GM12878 (cell line): ENCODE results near the gene TOB1. TPM values are rescaled to one million over a fixed set of nuclear protein-coding genes. Genes with fewer than 3 reads are reported as not detected.

Experiments
- ATAC-seq: fragments of 200-7000 bp; cut with Tn5 transposase; 3 replicates; pipeline ENCODE4 v1.9.1; 2020; ENCODE audit warnings: mild to moderate bottlenecking, moderate library complexity
- BruUV-seq: library from RNA; stranded (reverse); fragments of 400-500 nt; replicated peaks from 2 replicates; lab custom pipeline; 2021; lab: Mats Ljungman, UMichigan
- CTCF ChIA-PET: fragments of 300-600 bp; sonication (Branson Sonifier 250); formaldehyde crosslinking; extraction: SDS; loops from one replicate; lab custom pipeline; 2021; ENCODE audit warnings: inconsistent platforms; lab: Yijun Ruan, JAX
- POLR2A ChIA-PET: fragments of 350-600 bp; formaldehyde crosslinking; extraction: SDS; loops from one replicate; lab custom pipeline; 2021; ENCODE audit warnings: inconsistent platforms; lab: Charles Lee
- RAD21 ChIA-PET: fragments of 300-600 bp; sonication (Branson Sonifier 250); formaldehyde crosslinking; loops from one replicate; lab custom pipeline; 2023; ENCODE audit warnings: antibody characterized with exemption; ENCODE audit not compliant: unreplicated experiment; lab: Charles Lee
- SMC1A ChIA-PET: fragments of 300-600 bp; sonication (Branson Sonifier 250); formaldehyde crosslinking; loops from one replicate; lab custom pipeline; 2023; ENCODE audit not compliant: unreplicated experiment, uncharacterized antibody; lab: Charles Lee
- DNase-seq: peaks from one replicate; pipeline ENCODE4 v3.0.0-alpha.2; 2011; ENCODE audit warnings: low read depth, low spot score
- FAIRE-seq: peaks from 3 replicates; lab custom pipeline; 2011; peaks lifted over from hg19 to GRCh38; lab: Jason Lieb, UNC
- H2AFZ ChIP-seq: 2 replicates; pipeline ENCODE4 v1.6.0; 2011; ENCODE audit warnings: low read depth, low read length, control low read depth; ENCODE audit not compliant: control insufficient read depth
- H3K27ac ChIP-seq: 2 replicates; pipeline ENCODE4 v1.5.1; 2011; ENCODE audit warnings: control low read depth; ENCODE audit not compliant: control insufficient read depth, insufficient read depth
- H3K27me3 ChIP-seq, 2 experiments: replicated peaks in 1 of 2; 2 replicates each; pipeline versions ENCODE4 v1.6.0 to v1.6.1; 2011; ENCODE audit warnings: low read length in 1 of 2; ENCODE audit not compliant: control insufficient read depth in 2 of 2, insufficient read depth in 2 of 2
- H3K36me3 ChIP-seq, 2 experiments: 2 replicates each; pipeline ENCODE4 v1.5.1; 2011; ENCODE audit warnings: low read length in 1 of 2; ENCODE audit not compliant: control insufficient read depth in 2 of 2, insufficient read depth in 2 of 2
- H3K4me1 ChIP-seq: 2 replicates; pipeline ENCODE4 v1.6.1; 2011; ENCODE audit warnings: mild to moderate bottlenecking, low read length, moderate library complexity, mixed read lengths; ENCODE audit not compliant: control insufficient read depth, insufficient read depth
- H3K4me2 ChIP-seq: 2 replicates; pipeline ENCODE4 v1.6.0; 2011; ENCODE audit warnings: control low read depth; ENCODE audit not compliant: control insufficient read depth, insufficient read depth
- H3K4me3 ChIP-seq: fragments of 200-600 bp; sonication (generic); 2 replicates; pipeline ENCODE4 v1.5.1; 2016
- H3K79me2 ChIP-seq: 2 replicates; pipeline ENCODE4 v1.6.0; 2011; ENCODE audit warnings: low read length; ENCODE audit not compliant: control insufficient read depth, insufficient read depth
- H3K9ac ChIP-seq: 2 replicates; pipeline ENCODE4 v1.8.0; 2011; ENCODE audit warnings: low read length, control low read depth, mixed read lengths; ENCODE audit not compliant: control insufficient read depth, insufficient read depth
- H3K9me3 ChIP-seq: replicated peaks from 3 replicates; pipeline ENCODE4 v1.5.1; 2011; ENCODE audit warnings: mild to moderate bottlenecking, low read length; ENCODE audit not compliant: control insufficient read depth, insufficient read depth
- H4K20me1 ChIP-seq: 2 replicates; pipeline ENCODE4 v1.6.0; 2011; ENCODE audit not compliant: control insufficient read depth, insufficient read depth
- ATF2 ChIP-seq: IDR thresholded peaks from 2 replicates; pipeline ENCODE4 v1.6.1; 2012; ENCODE audit warnings: low read length, inconsistent platforms
- BHLHE40 ChIP-seq, 2 experiments: fragments of 450-650 bp in 1 of 2; IDR thresholded peaks; 2 replicates each; pipeline ENCODE4 v1.6.1; 2011 to 2017; ENCODE audit warnings: low read depth in 2 of 2, borderline replicate concordance in 1 of 2, improper control_type of control experiment in 1 of 2, low read length in 1 of 2, mild to moderate bottlenecking in 1 of 2
- CBFB ChIP-seq: IDR thresholded peaks from 2 replicates; pipeline ENCODE4 v1.6.1; 2016; ENCODE audit warnings: antibody characterized with exemption, low read depth
- CBX3 ChIP-seq: fragments of 200-600 bp; sonication (generic); IDR thresholded peaks from 2 replicates; pipeline ENCODE4 v1.6.1; 2016; ENCODE audit warnings: low read depth, borderline replicate concordance
- CHD2 ChIP-seq: IDR thresholded peaks from 2 replicates; pipeline ENCODE4 v1.6.1; 2011; ENCODE audit warnings: low read depth, low read length, improper control_type of control experiment, borderline replicate concordance
- MTA2 ChIP-seq: fragments of 450-650 bp; IDR thresholded peaks from 2 replicates; pipeline ENCODE4 v1.6.1; 2016; ENCODE audit warnings: low read depth, mild to moderate bottlenecking, moderate library complexity
- NFYB ChIP-seq: IDR thresholded peaks from 2 replicates; pipeline ENCODE4 v1.6.1; 2011; ENCODE audit warnings: low read depth, mild to moderate bottlenecking, low read length, improper control_type of control experiment, moderate library complexity; ENCODE audit not compliant: insufficient read depth
- NR2C1 ChIP-seq: fragments of 450-650 bp; IDR thresholded peaks from 2 replicates; pipeline ENCODE4 v1.6.1; 2017; ENCODE audit warnings: antibody characterized with exemption, mild to moderate bottlenecking, moderate library complexity
- RBBP5 ChIP-seq: fragments of 200-600 bp; sonication (generic); conservative IDR thresholded peaks from 2 replicates; pipeline ENCODE4 v1.6.1; 2016
- SIN3A ChIP-seq: IDR thresholded peaks from 2 replicates; pipeline ENCODE4 v1.6.1; 2012; ENCODE audit warnings: low read depth, low read length, improper control_type of control experiment
- TCF12 ChIP-seq: IDR thresholded peaks from 2 replicates; pipeline ENCODE4 v1.6.1; 2011; ENCODE audit warnings: low read depth, mild to moderate bottlenecking, low read length
- USF2 ChIP-seq: IDR thresholded peaks from 2 replicates; pipeline ENCODE4 v1.6.1; 2011; ENCODE audit warnings: low read depth, low read length, improper control_type of control experiment, borderline replicate concordance
- ZNF384 ChIP-seq: IDR thresholded peaks from 2 replicates; pipeline ENCODE4 v1.6.1; 2012; ENCODE audit warnings: low read depth, mild to moderate bottlenecking, low read length, improper control_type of control experiment, borderline replicate concordance
- WGBS: methylation state at CpG from one replicate; pipeline ENCODE4 v1.1.6; 2016; ENCODE audit warnings: low lambda C conversion rate; ENCODE audit not compliant: insufficient replicate concordance, insufficient coverage; ENCODE audit errors: missing lambda C conversion rate; 5-methylcytosine and 5-hydroxymethylcytosine counted together
- in situ Hi-C: fragments of 300-500 bp; cut with MboI; formaldehyde crosslinking; loops from 9 replicates; pipeline ENCODE4 v1.14.3; 2018; ENCODE audit warnings: mixed read lengths
- intact Hi-C: fragments of 100-400 bp; cut with micrococcal nuclease; formaldehyde crosslinking; loops from one replicate; pipeline ENCODE4 v1.14.2; 2022; ENCODE audit not compliant: unreplicated experiment
- polyA plus RNA-seq, 11 experiments: library from polyadenylated mRNA; depleted of rRNA in 4 of 11; unstranded in 6 of 11; stranded (reverse) in 5 of 11; fragments of >200 nt; fragmentation: Nextera tagmentation in 4 of 11; fragmentation: Illumina TruSeq in 1 of 11; extraction: Ambion mirVana in 4 of 11; extraction: Trizol in 1 of 11; gene quantifications; 1 replicate in 1 of 11; 2 replicates in 10 of 11; pipeline versions ENCODE4 v1.2.1 to v1.2.3, GENCODE V29; 2011 to 2016; ENCODE audit warnings: inconsistent platforms in 2 of 11, missing spikeins in 2 of 11, low read depth in 1 of 11
- total RNA-seq, 4 experiments: library from RNA; depleted of rRNA in 3 of 4; stranded (reverse); fragments of >200 nt in 3 of 4; fragmentation: Illumina TruSeq in 1 of 4; extraction: Trizol in 1 of 4; gene quantifications; 2 replicates each; pipeline versions ENCODE4 v1.2.1 to v1.2.3, GENCODE V29; 2013 to 2021

The TOB1 gene
- total and polyA plus RNA-seq, 10 of the 15 experiments (the other 5 are each of a cell fraction or from before 2014, with no cell fraction given): 5.0 to 32.4 (median 13.7) TPM

GRCh38 chr17:50887705-50888245 lies 21.6 kb upstream of the TOB1 start:
- no TSS peak for BruUV-seq
- Histone ChIP-seq H4K20me1 (peaks cover 2% of the 10 kb centered on the region; the same call in 1 of the 2 replicates), H3K79me2 (no peaks in the 10 kb centered on the region), H2AFZ (no peak overlapping the region), H3K4me1 (peaks cover 3% of the 10 kb centered on the region; the same call in 1 of the 2 replicates), H3K9me3 (no peaks in the 10 kb centered on the region), H3K27ac (no peak overlapping the region), H3K9ac (no peak overlapping the region), H3K4me3 (no peak overlapping the region), H3K27me3 (no peaks in the 10 kb centered on the region), H3K36me3 (no peaks in the 10 kb centered on the region), H3K4me2 (no peak overlapping the region)
- DNase-seq (no peak), FAIRE-seq (no peak), ATAC-seq (no peak)
- CTCF ChIA-PET: interaction anchor here (1.2 kb wide), 1 partner anchor 404 kb away, joined by 3 read pairs; no protein-coding TSS in a partner anchor
- SMC1A ChIA-PET: interaction anchor here (1.4 to 2.1 kb wide), 3 partner anchors 12 to 15 kb away, joined by 4 to 5 read pairs (median 4); no protein-coding TSS in a partner anchor
- RAD21 ChIA-PET: interaction anchor here (1.1 kb wide), 1 partner anchor 13 kb away, joined by 3 read pairs; no protein-coding TSS in a partner anchor
- 64% methylated on average over 5 of the region's 5 CpGs for WGBS
- in situ Hi-C loops (no loop called here), intact Hi-C loops (no loop called here)
- POLR2A ChIA-PET: no interaction called here
- TF ChIP-seq SIN3A: no peak
- no peak for TF ChIP-seq NR2C1

- intact Hi-C loops: no loop called here
- RAD21 ChIA-PET: no interaction called here
- no peak for ATAC-seq
- TF ChIP-seq NFYB (no peak), ZNF384 (no peak), CHD2 (no peak), CBFB (no peak), MTA2 (no peak), CBX3 (no peak), TCF12 (no peak), BHLHE40 (IDR thresholded peaks at IDR 0.05; ENCODE audit: borderline replicate concordance in 1 of 2, low read depth in 2 of 2, low read length in 1 of 2) (no peak), ATF2 (no peak), USF2 (no peak), RBBP5 (no peak)
These were observed 18.5 kb upstream of the TOB1 start for GRCh38 chr17:50884439-50885311.

More at GRCh38 chr17:50884439-50885311, 18.5 kb upstream of the TOB1 start:
- no peak for DNase-seq
- ChIA-PET SMC1A (interaction anchor here (1.5 kb wide), 1 partner anchor 12 kb away, joined by 6 read pairs; no protein-coding TSS in a partner anchor), CTCF (interaction anchor here (0.9 to 1.5 kb wide), 3 partner anchors 21 to 34 kb away, joined by 3 to 6 read pairs (median 3); no protein-coding TSS in a partner anchor), POLR2A (interaction anchor here (0.6 kb wide), 1 partner anchor 155 kb away, joined by 3 read pairs; no protein-coding TSS in a partner anchor)
- no peaks in the 10 kb centered on the region for H3K27me3 ChIP-seq
- in situ Hi-C loops: no loop called here
- 67% methylated on average over 8 of the region's 8 CpGs for WGBS
- no peak overlapping the region for H3K9ac ChIP-seq
- H2AFZ ChIP-seq: no peak overlapping the region
- H3K36me3 ChIP-seq: no peaks in the 10 kb centered on the region
- no peak overlapping the region for H3K27ac ChIP-seq
- H3K4me1 ChIP-seq: peaks cover 3% of the 10 kb centered on the region; the same call in 1 of the 2 replicates
- no peak overlapping the region for H3K4me2 ChIP-seq
- no TSS peak for BruUV-seq
- no peaks in the 10 kb centered on the region for H3K79me2 ChIP-seq
- peaks cover 2% of the 10 kb centered on the region; the same call in 1 of the 2 replicates for H4K20me1 ChIP-seq
- no peaks in the 10 kb centered on the region; the same call in 2 of the 3 replicates for H3K9me3 ChIP-seq
- no peak for FAIRE-seq
- no peak overlapping the region for H3K4me3 ChIP-seq
